HCEC 1CT (cell line): ENCODE measurements around the gene COQ2.

Source experiments
- DNase-seq: peaks from one replicate; pipeline ENCODE4 v3.0.0-alpha.2; 2017

The COQ2 gene

DNA sequence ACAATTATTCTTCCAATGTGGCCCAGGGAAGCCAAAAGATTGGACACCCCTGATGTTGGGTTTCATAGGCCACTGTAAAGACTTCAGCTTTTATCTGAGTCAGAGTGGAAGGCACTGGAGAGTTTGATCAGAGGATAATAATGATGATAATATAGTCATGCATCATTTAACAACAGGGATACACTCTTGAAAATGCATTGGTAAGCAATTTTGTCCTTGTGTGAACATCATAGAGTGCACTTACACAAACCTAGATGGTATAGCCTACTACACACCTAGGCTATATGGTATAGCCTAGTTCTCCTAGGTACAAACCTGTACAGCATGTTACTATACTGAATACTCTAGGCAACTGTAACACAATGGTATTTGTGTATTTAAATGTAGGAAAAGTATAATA, 70.5 kb downstream of the COQ2 start:
- no peak for DNase-seq
